Activated CD8-positive, alpha-beta memory T cell treated with anti-CD3 and anti-CD28 coated beads for 24 hours (primary cell): ENCODE measurements around the gene CCDC57.

Experiments used
- DNase-seq: peaks from one replicate; pipeline ENCODE4 v3.0.0-alpha.2; 2020

Gene CCDC57

DNA sequence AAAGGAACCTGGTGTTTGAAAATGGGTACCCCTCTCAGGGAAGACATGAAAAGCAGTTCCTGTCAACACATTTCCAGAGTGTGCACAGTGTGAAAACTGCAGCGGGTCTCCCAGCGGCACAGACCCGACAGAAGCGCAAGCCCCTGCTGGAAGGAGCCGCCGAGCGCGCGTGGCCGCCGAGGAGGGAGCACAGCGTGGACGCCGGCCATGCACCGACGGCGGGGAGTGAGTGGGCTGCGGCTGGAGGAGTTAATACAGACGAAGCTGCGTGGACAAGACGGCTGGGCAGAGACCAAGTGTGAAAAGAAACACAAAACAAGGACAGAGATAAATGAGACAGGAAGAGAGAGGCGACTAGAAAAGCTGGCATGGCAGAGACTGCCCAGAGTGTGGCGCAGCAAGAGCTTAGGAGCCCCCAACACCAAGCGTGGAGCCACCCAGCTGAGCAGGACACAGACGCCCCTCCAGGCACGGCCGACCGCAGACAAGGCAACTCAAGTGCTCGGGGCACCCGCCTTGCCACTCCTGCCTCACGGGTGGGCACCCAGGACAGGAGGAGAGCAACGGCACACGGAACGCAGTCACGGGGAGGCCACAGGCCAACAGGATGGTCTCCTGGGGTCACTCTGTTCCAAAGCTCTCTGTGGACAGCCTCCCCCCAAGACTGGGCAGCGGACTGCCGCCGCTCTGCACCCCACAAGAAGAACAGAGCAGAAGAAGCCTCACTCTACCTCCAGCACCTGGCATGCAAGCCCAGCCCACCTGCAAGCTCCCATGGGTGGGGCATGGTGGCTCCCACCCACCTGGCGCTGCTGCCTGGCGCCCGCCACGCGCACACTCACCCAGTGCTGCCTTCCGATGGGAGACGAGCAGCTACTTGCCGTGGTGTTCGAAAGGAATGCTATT, 32.7 kb upstream of the CCDC57 start:
- no peak for DNase-seq

GRCh38 chr17:82244413-82245133, 31.9 kb upstream of the CCDC57 start:
- no peak for DNase-seq

DNA sequence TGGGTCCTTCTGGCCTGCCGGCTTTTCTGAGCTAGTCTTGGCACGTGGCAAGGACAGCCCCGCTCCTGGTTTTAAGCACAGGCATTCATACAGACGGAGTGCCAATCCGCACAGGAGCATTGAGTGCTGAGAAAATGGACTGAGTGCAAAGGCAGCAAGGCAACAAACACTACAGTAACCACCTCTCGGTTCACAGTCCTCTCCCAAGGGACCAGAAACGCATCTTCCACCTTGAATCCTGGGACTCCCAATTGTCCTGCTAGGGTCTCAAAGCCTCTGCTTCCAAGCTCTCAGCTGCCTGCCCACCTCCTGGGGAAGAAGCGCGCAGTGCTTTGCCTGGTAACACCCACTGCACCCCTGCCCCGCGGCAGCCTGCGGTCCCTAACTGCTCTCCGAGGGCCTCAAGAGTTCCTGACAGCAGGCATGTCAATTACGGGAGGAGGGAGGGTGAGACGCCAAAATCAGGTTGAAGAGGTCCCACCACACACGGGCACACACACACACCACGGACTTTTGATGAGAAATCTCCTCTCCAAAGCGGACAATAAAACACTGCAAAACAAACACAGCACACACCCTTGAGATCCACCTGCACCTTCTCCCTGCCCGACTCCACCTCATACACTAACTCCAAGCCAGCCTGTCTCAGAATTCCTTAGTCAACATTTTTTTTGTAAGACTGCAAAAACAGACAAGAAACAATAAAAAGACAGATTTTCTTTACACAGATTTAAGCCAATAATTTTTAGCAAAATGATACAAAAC, 31.2 kb upstream of the CCDC57 start:
- no peak for DNase-seq

DNA sequence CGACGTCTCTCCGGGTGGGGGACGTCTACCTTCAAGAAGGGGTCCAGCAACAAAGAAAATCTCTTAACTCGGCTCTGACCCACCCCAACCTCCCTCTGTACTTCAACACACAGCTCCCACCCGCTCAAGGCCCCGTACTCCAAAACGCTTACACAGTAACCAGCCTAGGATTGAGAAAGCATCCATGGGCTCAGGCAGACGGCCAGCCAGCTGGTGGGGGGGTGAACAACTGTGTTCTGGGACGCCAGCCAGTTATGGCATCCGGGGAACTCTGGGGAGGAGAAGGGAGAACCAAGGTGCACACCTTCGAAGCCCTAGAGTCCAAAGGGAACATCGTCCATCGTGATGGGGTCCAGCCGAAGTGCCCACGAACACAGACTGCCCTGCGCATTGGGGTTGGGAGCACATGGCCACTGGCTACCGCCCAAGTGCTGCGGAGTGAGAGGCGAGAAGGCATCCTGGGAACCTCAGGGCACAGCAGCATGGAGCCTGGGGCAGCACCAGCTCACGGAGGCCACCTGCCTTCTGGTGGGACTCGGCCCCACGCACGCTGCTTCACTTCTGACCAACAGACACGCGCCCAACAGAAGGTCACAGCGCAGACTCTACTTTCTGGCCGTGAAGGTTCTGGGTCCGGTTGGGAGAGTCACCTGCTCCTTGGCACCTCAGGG, 30.5 kb upstream of the CCDC57 start:
- no peak for DNase-seq

GRCh38 chr17:82242698-82242976, 30.0 kb upstream of the CCDC57 start:
- no peak for DNase-seq

DNA sequence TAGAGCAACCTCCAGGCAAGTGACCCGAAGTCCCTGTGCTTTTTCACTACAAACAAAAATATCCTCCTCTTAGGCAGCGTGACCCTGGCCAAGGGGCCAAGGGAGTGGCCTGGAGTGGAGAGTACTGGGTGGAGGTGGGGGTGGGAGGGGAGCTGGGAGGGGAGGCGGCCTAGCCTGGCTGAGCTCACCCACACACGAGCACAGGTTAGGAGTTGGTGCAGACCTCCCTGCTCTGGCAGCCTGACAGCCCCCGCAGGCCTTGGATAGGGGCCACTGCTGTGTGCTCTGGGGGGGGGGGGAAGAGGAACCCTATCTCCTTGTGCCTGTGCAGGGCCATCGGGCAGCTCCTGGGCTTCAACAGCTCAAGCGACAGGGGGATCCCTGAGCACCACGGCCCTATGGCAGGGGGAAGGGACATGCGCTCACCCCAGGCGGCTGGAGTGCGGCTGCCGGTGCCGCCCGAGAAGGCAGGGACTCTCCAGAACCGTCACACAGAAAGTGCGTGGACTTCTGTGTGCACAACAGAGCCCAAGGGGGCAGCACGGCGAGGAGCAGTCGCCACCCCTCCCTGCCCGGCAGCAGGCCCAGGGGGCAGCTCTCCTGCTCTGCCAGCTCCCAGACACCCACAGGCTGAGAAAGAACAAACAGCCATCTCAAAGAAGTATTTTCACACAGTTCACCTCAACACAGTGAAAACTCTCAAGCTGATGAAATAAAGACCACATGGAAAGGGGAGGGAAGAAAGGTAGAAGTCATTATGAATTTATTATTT, 29.5 kb upstream of the CCDC57 start:
- DNase-seq: no peak

DNA sequence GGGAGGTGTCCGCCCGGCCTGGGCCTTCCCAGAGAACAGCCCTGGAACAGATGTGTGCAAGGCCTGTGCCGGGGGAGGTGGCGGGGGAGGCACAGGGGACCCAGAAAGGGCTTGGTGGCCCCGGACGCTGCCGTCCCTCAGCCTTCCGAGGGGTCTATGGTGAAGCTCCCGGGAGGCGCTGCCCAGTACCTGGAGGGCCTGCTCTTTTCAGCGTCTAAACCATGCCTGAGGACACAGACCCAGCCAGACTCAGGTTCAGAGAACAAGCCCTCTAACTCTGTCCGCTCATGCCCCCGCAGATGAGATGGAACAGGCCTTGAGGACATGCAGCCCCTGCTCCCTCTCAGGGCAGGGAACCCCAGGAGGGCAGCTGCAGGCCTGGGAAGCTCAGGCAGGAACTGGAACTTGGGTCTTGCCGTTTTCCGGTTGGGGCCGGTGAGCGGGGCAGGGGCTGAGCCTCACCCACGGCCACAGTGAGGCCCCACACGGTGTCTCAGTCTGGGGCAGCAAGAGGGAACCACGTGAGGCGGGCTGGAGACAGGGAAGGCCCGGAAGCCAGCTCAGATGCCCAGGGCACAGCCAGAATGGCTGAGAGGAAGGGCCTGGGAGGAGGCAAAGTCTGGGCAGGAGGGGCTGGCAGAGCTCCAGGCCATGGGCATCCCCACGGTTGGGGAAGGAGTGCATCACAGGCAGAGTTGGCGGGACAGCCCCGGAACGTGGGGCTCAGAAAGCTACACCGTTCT, 28.7 kb upstream of the CCDC57 start:
- peak; percentile 68 for DNase-seq

DNA sequence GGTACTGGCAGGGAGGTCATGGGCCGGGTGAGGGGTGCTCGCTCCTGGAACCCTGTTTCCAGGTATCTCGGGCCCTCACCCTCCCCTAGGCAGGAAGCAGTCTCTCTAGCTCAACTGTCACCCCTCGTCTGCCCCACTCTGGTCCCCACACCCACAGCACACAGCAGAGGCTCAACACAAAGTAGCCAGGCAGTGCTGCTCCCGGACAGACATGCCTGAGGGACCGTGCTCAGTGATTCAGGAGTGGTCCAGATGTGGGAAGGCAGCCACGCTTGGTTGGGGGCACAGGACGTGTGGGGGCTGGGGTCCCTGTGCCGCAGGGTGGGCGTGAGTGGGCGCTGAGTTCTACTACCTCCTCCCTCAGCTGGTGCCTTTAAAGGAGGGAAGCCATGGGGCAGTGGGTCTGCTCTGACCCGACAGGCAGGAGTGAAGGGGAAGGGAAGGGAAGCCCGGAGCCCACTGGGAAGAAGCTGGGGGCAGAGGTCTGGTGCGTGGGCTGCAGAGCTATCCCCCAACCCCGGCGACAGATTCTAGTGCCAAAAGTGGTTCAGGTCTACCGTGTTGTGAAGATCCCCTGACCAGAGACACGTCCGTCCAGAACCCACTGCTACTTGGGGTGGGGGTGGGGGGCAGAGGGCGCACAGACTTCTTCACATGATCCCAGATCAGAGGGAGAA, 28.0 kb upstream of the CCDC57 start:
- DNase-seq: no peak

GRCh38 chr17:82239926-82240505, 27.4 kb upstream of the CCDC57 start:
- DNase-seq: no peak

- DNase-seq: no peak
Measured at GRCh38 chr17:82239401-82239925, 26.8 kb upstream of the CCDC57 start.

GRCh38 chr17:82238472-82239201, 26.0 kb upstream of the CCDC57 start:
- peak; percentile 80 for DNase-seq

GRCh38 chr17:82237746-82238471, 25.3 kb upstream of the CCDC57 start:
- peak; percentile 62 for DNase-seq

DNA sequence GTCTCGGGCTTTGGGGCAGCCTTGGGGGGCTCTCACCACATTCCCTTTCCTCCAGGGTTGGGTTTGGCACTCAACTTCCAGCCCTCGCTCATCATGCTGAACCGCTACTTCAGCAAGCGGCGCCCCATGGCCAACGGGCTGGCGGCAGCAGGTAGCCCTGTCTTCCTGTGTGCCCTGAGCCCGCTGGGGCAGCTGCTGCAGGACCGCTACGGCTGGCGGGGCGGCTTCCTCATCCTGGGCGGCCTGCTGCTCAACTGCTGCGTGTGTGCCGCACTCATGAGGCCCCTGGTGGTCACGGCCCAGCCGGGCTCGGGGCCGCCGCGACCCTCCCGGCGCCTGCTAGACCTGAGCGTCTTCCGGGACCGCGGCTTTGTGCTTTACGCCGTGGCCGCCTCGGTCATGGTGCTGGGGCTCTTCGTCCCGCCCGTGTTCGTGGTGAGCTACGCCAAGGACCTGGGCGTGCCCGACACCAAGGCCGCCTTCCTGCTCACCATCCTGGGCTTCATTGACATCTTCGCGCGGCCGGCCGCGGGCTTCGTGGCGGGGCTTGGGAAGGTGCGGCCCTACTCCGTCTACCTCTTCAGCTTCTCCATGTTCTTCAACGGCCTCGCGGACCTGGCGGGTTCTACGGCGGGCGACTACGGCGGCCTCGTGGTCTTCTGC, 24.6 kb upstream of the CCDC57 start:
- DNase-seq: no peak

DNA sequence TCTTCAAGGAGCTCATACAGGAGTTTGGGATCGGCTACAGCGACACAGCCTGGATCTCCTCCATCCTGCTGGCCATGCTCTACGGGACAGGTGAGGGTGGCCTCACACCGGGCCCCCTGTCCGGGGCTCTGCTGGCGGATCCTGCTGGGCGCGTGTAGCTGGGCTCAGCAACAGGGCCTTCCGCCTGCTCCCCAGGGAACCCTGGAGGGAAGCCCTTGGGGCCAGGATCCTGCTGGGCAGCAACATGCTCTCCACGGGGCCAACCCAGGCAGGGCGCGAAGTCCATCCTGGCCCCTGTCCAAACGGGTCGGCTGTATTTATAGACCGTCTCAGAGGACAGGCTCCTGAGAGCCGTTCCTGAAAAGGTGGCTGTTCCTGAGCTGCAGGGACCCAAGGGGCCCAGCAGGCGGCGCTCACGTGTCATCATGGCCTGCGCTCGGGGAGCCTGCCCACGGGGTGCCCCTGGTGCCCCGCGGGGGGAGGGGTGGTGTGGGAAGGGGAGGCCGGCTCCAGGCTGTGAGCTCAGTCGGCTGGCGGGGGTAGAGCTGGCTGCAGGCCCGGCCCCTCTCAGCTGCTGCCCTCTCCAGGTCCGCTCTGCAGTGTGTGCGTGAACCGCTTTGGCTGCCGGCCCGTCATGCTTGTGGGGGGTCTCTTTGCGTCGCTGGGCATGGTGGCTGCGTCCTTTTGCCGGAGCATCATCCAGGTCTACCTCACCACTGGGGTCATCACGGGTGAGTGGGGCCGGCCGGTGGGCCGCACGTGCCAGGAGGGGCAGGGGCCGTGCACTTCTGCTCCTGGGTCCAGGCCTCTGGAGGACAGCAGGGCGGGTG, 23.7 kb upstream of the CCDC57 start:
- peak; percentile 90 for DNase-seq

GRCh38 chr17:82235775-82236141, 23.1 kb upstream of the CCDC57 start:
- no peak for DNase-seq

DNA sequence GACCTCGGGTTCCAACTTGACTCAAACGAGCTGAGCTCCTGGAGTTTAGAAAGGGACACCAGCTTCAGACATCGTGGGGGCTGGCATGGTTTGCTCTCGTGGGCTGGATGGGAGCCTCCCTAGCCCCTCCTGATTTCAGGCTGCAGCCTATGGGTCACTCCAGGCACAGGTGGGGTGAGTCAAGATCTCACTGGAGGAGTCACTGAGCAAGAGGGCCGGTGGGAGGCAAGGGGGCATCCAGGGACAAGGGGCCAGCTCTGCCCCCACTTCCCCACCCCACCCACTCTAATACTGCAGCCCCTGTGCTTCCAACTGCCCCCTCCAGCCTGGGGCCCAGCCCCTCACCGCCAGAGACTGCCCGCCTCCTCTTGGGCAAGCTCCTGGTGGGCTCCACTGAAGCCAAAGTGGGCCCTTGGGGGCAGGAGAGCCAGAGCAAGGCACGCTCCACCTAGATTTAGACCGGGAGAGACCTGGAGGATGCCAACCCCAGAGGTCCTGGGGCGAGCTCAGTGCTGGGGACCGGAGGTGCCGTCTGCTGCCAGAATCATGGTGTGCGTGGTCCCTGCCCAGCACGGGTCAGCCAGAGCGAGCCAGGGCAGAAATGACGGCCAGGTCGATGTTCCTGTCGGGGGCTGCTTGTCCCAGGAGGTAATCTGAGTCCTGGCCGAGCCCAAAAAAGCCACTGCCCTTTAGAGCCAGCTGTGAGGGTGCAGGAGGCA, 22.6 kb upstream of the CCDC57 start:
- DNase-seq: no peak
